Mucosa of stomach (tissue), 1 donor: ENCODE results near the gene HAND2.

Source experiments
- H3K27me3 ChIP-seq: one replicate; pipeline ENCODE4 v1.7.0; 2013; ENCODE audit warnings: mild to moderate bottlenecking, low read length; ENCODE audit not compliant: control insufficient read depth, insufficient read depth
- H3K36me3 ChIP-seq: one replicate; pipeline ENCODE4 v1.7.0; 2013; ENCODE audit warnings: low read length; ENCODE audit not compliant: control insufficient read depth, insufficient read depth
- H3K4me1 ChIP-seq: one replicate; pipeline ENCODE4 v1.7.0; 2013; ENCODE audit warnings: mild to moderate bottlenecking, low read length; ENCODE audit not compliant: control insufficient read depth, insufficient read depth
- H3K4me3 ChIP-seq: one replicate; pipeline ENCODE4 v1.7.0; 2013; ENCODE audit warnings: low read length
- H3K9ac ChIP-seq: one replicate; pipeline ENCODE4 v1.7.0; 2013; ENCODE audit warnings: mild to moderate bottlenecking, low read length, moderate library complexity
- H3K9me3 ChIP-seq: one replicate; pipeline ENCODE4 v1.7.0; 2013; ENCODE audit warnings: mild to moderate bottlenecking, low read length, moderate library complexity; ENCODE audit not compliant: control insufficient read depth
- donor health status: Pancreatic carcinoma.

HAND2 gene

DNA sequence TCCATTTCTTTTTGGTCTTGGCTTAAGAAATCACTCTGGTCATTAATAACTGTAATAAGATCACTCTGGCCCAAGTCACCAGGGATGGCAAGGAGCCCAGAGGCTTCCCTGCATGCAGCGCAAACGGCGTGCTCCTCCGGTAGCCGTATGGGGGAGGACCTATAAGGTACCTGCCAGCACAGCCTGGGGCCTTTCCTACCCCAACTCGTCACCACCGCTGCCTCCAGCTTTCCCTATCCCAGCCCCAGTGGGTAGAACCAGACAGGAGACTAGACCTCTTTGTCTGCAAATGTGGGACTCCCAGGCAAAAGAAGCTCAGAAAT lies 25.9 kb downstream of the HAND2 start:
- Histone ChIP-seq H3K4me1 (peaks cover 16% of the 10 kb centered on the region), H3K27me3 (peaks cover 89% of the 10 kb centered on the region), H3K4me3 (no peak overlapping the region), H3K36me3 (no peaks in the 10 kb centered on the region), H3K9me3 (no peaks in the 10 kb centered on the region), H3K9ac (no peak overlapping the region)

DNA sequence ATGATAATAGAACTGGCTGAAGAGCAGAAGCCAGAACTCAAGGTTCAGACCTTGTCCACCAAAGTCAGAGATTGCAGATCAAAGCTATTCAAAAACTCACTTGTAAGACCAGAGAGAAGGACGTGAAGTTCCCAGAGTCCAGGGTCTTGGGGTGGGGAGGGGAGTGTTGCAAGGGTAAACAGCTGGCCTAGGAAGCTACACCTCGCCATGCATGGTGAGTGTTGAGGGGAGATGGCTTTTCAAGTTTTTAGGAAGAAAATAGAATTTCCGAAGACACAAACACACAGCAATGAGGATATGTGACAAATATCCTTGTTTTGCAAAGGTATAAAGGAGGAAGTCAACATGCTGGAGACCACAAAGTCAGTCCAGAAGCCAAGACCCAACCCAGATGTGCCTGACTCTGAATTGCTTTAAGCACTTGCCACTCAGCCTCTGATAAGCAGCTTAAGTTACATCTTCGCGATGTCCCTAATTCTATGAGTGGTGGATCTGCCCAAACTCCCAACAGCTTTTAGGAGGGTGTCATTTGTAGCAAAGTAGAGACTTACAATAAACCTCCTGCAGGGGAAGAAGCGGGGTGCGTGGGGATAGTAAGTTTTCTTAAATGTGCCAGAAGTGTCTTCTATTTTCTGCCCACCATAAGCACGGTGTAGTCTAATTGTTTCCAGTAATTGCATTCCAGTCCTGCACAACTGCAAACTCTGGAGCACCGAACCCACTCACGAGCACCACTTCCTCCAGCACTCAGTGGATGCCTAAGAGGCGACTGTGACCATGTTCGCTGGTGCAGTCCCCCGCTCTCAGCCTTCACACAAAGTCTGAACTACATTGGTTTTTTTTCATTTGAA lies 26.5 kb downstream of the HAND2 start:
- H3K9ac ChIP-seq: no peak overlapping the region
- H3K27me3 ChIP-seq: peaks cover 89% of the 10 kb centered on the region
- no peak overlapping the region for H3K4me3 ChIP-seq
- no peaks in the 10 kb centered on the region for H3K9me3 ChIP-seq
- H3K36me3 ChIP-seq: no peaks in the 10 kb centered on the region
- peaks cover 16% of the 10 kb centered on the region for H3K4me1 ChIP-seq

DNA sequence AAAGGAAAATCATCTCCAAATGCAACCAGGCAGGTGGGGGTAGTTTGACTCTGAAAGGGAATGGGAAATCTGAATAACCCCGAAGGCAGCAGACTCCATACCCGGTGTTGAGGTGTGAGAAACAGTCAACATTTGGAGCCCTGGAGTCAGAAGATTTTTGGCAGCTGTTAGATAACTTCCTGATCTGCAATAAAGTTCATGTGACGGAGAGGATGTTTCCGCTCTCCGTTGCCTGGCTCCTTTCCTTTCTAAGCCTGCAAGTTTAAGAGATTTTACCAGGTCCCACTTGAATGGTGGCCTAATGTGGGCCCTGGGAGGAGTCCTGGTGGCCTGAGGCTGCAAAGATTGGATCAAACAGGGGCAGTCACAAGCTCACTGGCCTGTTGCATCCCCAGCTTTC lies 27.7 kb downstream of the HAND2 start:
- peaks cover 76% of the 10 kb centered on the region for H3K27me3 ChIP-seq
- H3K4me3 ChIP-seq: no peak overlapping the region
- no peaks in the 10 kb centered on the region for H3K36me3 ChIP-seq
- peaks cover 16% of the 10 kb centered on the region for H3K4me1 ChIP-seq
- H3K9ac ChIP-seq: no peak overlapping the region
- H3K9me3 ChIP-seq: no peaks in the 10 kb centered on the region

DNA sequence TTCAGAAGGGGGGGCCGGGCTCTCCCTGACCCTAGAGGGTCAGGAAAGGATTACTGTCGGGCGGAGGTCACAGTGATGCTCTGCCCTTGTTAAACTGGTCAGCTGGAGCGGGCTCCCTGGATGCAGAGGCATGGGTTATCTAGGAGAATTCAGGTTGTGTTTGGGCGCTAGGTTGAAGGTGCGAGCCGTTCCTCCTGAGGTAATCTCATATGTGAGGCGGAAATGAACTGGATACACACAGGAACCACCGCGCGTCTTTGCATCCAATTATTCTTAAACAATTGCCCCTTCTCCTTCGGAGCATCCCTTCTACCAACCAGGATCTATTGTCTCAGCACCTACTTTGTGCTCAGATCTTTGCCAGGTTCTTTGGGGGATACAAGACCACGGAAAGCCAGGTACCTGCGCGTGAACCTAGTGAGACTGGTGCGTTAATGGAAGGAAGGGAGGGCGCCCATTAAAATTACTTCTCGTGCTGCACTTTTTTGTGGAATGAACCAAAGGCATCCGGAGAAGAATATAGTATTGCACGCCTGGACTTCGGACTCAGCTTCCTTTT lies 28.4 kb downstream of the HAND2 start:
- peaks cover 71% of the 10 kb centered on the region for H3K27me3 ChIP-seq
- peaks cover 12% of the 10 kb centered on the region for H3K4me1 ChIP-seq
- H3K9ac ChIP-seq: no peak overlapping the region
- H3K9me3 ChIP-seq: no peaks in the 10 kb centered on the region
- no peaks in the 10 kb centered on the region for H3K36me3 ChIP-seq
- H3K4me3 ChIP-seq: no peak overlapping the region

DNA sequence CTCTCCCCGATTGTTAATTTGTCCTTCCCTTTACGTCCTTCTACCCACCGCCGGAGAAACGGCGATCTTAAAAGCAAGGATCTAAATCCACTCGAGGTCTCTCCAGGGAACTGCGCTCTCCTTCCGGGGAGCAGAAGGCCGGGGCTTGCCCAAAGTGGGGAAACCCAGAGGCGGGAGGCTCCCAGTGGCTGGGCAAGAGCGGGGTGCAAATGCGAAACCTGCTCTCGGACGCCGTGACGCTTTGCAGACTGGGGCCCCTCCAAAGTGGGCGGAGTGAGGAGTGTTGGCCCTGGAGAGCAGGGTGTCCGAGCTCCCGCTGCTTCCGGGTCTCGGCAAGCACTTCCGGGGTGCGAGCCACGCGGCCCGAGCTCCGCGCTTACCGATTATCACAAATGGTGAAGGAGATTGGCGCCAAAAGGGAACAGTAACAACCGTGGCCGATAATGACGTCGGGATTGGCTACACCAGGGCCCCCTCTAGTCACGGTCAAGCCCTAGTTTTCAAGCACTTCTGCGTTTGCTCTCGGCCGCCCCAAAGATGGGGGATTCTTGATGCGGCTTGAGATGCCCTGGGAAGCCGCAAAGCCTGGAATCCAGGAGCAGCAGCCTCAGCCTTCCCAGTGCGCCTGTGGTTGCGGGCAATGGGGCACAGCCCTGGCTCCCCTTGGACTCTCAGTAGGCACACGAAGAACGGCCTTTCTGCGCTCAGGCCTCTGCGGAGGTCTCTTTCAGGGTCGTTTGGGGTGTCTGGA lies 29.0 kb downstream of the HAND2 start:
- Histone ChIP-seq H3K9me3 (no peaks in the 10 kb centered on the region), H3K4me3 (no peak overlapping the region), H3K9ac (no peak overlapping the region), H3K36me3 (no peaks in the 10 kb centered on the region), H3K27me3 (peaks cover 64% of the 10 kb centered on the region), H3K4me1 (peaks cover 9% of the 10 kb centered on the region)

DNA sequence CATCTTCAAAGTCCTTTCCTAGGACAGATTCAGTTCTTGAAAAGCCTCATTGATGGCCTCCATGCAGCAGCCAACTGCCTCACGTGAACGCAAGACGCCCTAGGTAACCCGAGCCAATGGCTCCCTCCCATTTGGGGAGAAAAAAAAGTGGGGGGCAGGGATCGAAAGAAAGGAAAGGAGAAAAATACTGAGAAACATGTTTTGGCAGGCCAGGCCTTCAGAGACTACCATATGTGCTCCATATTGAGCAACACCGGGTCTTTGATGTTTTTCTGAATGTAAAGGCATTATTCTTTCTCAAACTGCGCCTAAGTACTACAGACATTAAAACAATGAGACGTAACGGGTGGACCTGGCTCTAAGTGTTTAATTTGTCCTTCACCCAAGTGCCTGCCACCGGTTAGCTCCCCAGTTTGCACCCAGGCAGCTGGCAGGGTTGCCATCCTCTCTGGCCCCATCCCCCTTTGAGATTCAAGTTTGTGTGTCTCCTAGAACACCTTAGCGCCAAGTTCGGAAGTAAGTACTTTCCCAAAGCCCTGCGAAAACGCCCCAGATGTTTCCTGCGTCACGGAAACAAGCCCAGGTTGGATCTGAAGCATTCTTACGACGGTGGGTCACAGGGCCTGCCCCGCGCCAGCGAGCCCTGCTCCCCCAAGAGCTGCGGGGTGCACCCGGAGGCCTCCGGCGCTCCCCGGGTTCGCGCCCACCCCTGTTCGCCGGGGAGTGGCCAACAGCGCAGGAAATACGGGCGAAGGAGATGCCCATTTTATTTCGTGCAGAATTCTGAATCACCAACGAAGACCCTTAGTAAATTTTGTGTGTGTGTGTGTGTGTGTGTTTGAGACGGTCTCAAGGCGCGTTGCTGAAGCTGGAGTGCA lies 30.1 kb downstream of the HAND2 start:
- Histone ChIP-seq H3K4me1 (peaks cover 9% of the 10 kb centered on the region), H3K9me3 (no peaks in the 10 kb centered on the region), H3K27me3 (peaks cover 66% of the 10 kb centered on the region)

DNA sequence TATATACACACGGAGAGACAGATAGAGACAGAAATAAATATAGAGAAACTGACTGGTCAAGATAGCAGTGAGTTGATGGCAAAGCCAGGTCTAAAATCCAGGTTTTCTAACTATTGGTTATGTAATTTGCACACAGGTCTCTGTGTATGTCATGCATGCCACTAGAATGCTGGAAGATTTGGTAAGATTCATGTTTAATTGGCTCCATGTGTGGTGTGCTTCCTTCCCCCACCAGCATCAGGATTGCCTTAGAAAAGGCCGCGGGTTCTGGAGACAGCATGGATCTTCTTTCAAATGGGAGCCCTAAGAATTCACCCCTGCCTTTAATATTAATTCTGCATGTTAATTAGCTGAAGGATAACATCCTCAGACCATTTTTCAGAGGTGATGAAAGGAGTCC lies 31.3 kb downstream of the HAND2 start:
- H3K27me3 ChIP-seq: peaks cover 65% of the 10 kb centered on the region
- no peaks in the 10 kb centered on the region for H3K36me3 ChIP-seq
- H3K4me1 ChIP-seq: peaks cover 17% of the 10 kb centered on the region
- H3K9me3 ChIP-seq: no peaks in the 10 kb centered on the region
- no peak overlapping the region for H3K9ac ChIP-seq
- no peak overlapping the region for H3K4me3 ChIP-seq

More for the DNA sequence above, 30.1 kb downstream of the HAND2 start:
- Histone ChIP-seq H3K36me3 (no peaks in the 10 kb centered on the region), H3K9ac (no peak overlapping the region), H3K4me3 (no peak overlapping the region)

DNA sequence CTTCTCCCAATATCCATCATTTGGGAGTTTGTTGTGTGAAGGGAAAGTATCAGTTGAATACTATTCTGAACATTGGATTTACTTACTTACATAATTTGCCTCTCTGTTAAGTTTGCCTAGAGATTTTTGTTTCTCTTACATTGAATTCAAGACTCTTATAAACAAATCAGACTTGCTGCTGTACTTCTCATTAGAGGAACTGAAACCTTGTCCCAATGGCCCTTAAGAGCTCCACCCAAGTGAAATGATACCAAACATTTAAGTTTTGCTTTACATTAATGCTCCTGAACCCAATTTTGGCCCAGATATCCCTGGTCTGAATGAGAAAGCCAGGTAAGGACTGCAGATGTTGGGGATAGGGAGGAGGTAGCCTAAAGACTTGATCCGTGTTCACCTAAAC lies 32.0 kb downstream of the HAND2 start:
- H3K9ac ChIP-seq: no peak overlapping the region
- no peak overlapping the region for H3K4me3 ChIP-seq
- H3K27me3 ChIP-seq: peaks cover 61% of the 10 kb centered on the region
- H3K9me3 ChIP-seq: no peaks in the 10 kb centered on the region
- no peaks in the 10 kb centered on the region for H3K36me3 ChIP-seq
- peaks cover 17% of the 10 kb centered on the region for H3K4me1 ChIP-seq

DNA sequence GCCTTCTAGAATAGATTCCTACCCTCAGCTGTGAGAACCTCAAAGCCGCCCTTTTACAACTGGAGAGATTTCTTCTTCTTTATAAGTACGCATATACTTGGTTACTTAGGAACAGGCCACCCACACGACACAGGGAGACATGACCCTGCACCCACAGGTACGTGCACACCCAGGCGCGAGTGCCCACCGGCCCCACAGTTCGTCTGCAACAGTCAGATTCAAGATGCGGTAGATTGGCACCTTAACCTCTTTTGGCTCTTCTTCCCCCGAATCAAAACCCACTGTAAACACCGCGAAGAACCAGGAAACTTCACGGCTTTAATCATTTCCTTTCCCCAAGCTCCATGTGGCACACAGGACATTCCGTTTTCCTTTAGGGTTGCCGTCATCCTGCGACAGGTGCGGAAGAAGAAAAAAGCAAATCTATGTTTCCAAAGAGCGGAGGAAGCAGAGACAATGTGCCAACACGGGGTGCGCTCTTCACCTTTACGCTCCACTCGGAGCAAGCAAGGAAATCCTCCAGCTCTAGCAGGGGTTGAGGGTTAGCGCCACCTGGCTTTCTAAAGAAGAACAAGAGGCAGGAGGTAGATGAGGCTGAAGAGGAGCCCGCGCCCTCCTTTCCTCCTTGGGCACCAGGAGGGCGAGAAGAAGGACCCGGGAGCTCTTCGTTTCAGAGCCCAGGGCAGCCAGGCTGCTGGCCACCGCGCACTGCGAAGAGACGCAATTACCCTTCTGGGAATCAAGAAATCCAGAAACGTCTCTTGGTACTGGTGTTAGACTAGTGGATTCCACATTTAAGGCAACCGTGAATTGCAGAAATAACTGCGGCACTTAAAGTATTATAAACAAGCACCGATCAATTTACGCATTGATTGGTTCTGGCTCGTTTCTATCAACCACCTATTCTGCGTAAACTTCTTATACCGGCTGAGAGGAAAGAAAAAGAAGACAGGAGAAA lies 35.7 kb downstream of the HAND2 start:
- peaks cover 33% of the 10 kb centered on the region for H3K27me3 ChIP-seq
- H3K4me3 ChIP-seq: peak overlapping the region; percentile 79
- no peaks in the 10 kb centered on the region for H3K36me3 ChIP-seq
- no peaks in the 10 kb centered on the region for H3K9me3 ChIP-seq
- H3K4me1 ChIP-seq: peaks cover 11% of the 10 kb centered on the region
- peak overlapping the region; percentile 60 for H3K9ac ChIP-seq

DNA sequence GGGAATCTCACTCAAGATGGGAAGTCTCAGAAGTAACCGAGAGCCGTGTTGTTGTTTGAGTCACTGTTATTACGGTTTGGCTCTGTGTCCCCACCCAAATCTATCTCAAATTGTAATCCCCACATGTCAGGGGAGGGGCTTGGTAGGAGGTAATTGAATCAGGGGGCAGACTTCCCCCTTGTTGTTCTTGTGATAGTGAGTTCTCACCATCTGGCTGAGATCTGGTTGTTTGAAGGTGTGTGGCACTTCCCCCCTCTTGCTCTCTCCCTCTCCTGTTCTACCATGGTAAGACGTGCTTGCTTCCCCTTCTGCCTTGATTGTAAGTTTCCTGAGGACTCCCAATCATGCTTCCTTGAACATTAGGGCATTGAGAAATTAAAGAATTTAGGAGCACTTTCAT lies 37.0 kb downstream of the HAND2 start:
- no peaks in the 10 kb centered on the region for H3K9me3 ChIP-seq
- H3K27me3 ChIP-seq: peaks cover 25% of the 10 kb centered on the region
- no peak overlapping the region for H3K4me3 ChIP-seq
- no peak overlapping the region for H3K9ac ChIP-seq
- no peaks in the 10 kb centered on the region for H3K36me3 ChIP-seq
- H3K4me1 ChIP-seq: peaks cover 11% of the 10 kb centered on the region

DNA sequence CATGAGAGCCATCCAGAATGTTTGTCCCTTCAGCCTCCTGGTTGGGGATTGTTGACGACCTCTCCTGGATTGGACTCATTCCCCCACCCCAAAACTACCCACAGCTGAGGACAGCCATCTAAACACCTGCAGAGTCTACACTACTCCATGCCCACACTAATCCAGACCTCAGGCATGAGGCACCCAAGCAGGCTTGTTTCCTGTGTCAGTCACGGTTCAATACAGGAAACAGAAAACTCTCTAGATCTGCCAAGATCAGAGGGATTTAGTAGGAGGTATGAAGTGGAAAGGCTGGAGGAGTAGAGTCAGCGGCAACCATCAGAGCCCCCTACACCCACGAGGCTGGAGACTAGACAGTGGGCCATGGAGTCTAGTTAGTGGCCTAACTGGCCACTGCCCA lies 37.7 kb downstream of the HAND2 start:
- no peak overlapping the region for H3K4me3 ChIP-seq
- H3K4me1 ChIP-seq: peaks cover 11% of the 10 kb centered on the region
- H3K36me3 ChIP-seq: no peaks in the 10 kb centered on the region
- H3K9ac ChIP-seq: no peak overlapping the region
- H3K27me3 ChIP-seq: peaks cover 25% of the 10 kb centered on the region
- H3K9me3 ChIP-seq: no peaks in the 10 kb centered on the region
